Measurements from ENCODE around the gene RNF19B. TPM values are rescaled to one million over a fixed set of nuclear protein-coding genes. Genes with fewer than 3 reads are reported as not detected.

Gene RNF19B
- total and polyA plus RNA-seq, 10 of the 15 experiments (the other 5 are each of a cell fraction or from before 2014, with no cell fraction given): 2.8 to 32.6 (median 16.6) TPM

GRCh38 chr1:32983020-32983419 is 18.4 kb upstream of the RNF19B start (continued):
- TF ChIP-seq E2F8 (IDR thresholded peaks at IDR 0.05; ENCODE audit: low read depth, partially characterized antibody): no peak
- TF ChIP-seq MYC (IDR thresholded peaks at IDR 0.05; ENCODE audit: insufficient read depth, insufficient read length, insufficient replicate concordance, low read length, severe bottlenecking): no peak
- TF ChIP-seq ZNF24 (IDR thresholded peaks at IDR 0.05): no peak
- TF ChIP-seq ZNF217 (IDR thresholded peaks at IDR 0.05): no peak
- TF ChIP-seq TCF7 (IDR thresholded peaks at IDR 0.05; ENCODE audit: borderline replicate concordance): no peak
- TF ChIP-seq STAT1 (conservative IDR thresholded peaks at IDR 0.05): no peak
- TF ChIP-seq EP300 (IDR thresholded peaks at IDR 0.05; ENCODE audit: borderline replicate concordance in 1 of 2, control insufficient read depth in 1 of 2, low read depth in 2 of 2, low read length in 2 of 2): no peak
- TF ChIP-seq PRDM15 (CRISPR knock-in tag; IDR thresholded peaks at IDR 0.05): no peak
